ENCODE data around the gene WWC2.
A peak's percentile ranks its signal among the peaks of the same experiment; 100 is the strongest.

WWC2 gene

DNA sequence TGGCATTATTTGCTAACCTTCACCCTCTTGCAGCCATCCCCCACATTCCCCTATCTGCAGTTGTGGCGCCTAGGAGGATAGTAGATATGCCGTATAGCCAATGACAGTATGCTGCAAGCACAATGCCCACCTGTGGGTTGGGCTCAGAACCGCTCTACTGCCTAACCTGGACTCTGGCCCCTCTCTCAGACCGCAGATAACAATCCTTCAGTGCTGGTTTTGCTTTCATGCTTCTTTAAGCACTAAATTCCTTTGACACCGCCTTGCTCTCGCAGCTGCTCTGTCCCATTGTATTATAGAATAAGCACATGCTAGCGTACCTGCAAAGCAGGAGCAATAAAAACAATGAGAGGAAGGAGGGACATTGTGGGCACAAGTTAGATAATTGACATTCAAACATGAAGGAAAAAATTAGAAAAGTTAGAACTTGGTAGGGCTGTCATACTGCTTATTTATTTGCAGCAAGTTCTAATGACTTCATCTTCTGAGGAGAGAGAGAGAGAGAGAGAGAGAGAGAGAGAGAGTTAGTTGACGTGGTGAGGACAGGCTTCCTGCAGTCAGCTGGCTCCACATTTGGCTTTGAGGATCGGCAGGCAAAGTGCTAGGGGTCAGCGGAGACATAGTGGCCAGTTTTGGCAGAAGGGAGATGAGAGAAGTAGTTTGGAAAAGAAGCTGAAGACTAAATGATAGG, 55.8 kb downstream of the WWC2 start:
- peaks cover 22% of the 10 kb centered on the region for H3K4me1 ChIP-seq (ENCODE audit: control insufficient read depth, insufficient read depth, low read length)
- no peaks in the 10 kb centered on the region for H3K9me3 ChIP-seq (ENCODE audit: control insufficient read depth, insufficient read depth, low read length)
- H3K27ac ChIP-seq (ENCODE audit: low read depth, low read length) = peak overlapping the region; percentile 50
- no peaks in the 10 kb centered on the region for H3K36me3 ChIP-seq (ENCODE audit: control insufficient read depth, insufficient read depth, low read length)
- H3K9ac ChIP-seq (ENCODE audit: low read depth, low read length) = no peak overlapping the region
- H3K4me3 ChIP-seq (ENCODE audit: low read depth, low read length) = no peak overlapping the region
- H3K27me3 ChIP-seq (ENCODE audit: control insufficient read depth, insufficient read depth, low read length) = no peaks in the 10 kb centered on the region

DNA sequence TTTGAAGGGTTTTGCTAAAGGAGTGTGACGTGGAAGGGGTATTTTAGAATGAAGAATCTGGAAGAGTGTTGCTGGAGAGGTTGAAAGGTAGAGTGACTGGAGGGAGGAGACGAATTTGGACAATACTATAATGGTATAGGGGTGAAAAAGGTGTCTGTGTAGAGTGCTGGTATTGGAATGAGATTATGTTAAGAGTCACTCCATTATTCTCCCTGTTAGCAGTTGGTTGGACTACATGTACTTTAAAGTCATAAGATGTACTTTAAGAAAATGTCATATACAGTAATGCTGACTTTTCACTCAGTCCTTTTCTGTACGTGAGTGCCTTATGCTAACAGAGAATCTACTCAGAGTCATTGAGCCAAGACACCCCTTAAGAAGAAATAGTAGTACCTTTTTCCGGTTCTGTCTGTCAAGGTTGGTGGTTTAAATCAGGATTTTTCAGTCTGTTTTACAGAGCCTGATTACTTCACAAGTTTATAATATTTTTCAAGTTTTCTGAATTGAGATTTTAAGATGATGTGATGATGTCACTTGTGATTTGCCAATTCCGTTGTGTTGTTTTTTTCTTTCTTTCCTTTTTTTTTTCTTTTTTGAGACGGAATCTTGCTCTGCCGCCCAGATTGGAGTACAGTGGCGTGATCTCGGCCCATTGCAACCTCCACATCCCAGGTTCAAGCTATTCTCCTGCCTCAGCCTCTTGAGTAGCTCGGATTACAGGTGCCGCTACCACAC, 56.6 kb downstream of the WWC2 start:
- Histone ChIP-seq H3K27me3 (ENCODE audit: control insufficient read depth, insufficient read depth, low read length) (no peaks in the 10 kb centered on the region), H3K4me3 (ENCODE audit: low read depth, low read length) (no peak overlapping the region), H3K4me1 (ENCODE audit: control insufficient read depth, insufficient read depth, low read length) (peaks cover 25% of the 10 kb centered on the region), H3K9ac (ENCODE audit: low read depth, low read length) (no peak overlapping the region), H3K9me3 (ENCODE audit: control insufficient read depth, insufficient read depth, low read length) (no peaks in the 10 kb centered on the region), H3K36me3 (ENCODE audit: control insufficient read depth, insufficient read depth, low read length) (no peaks in the 10 kb centered on the region), H3K27ac (ENCODE audit: low read depth, low read length) (peak overlapping the region; percentile 40)

DNA sequence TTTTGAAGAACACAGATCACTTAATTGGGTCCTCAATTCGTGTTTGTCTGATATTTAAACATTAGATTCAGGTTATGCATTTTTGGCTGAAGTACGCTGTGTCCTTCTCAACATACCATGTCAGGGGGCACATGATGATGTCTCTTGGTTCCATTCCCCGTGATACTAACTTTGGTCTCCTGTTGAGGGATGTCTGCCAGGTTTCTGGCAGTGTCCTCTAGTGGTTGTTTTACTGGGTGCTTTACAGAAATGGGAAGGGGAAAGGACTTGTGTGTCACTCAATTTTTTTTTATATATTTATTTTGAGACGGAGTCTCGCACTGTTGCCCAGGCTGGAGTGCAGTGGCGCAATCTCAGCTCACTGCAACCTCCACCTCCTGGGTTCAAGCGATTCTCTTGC, 58.2 kb downstream of the WWC2 start:
- Histone ChIP-seq H3K9me3 (ENCODE audit: control insufficient read depth, insufficient read depth, low read length) (no peaks in the 10 kb centered on the region), H3K27ac (ENCODE audit: low read depth, low read length) (no peak overlapping the region)

DNA sequence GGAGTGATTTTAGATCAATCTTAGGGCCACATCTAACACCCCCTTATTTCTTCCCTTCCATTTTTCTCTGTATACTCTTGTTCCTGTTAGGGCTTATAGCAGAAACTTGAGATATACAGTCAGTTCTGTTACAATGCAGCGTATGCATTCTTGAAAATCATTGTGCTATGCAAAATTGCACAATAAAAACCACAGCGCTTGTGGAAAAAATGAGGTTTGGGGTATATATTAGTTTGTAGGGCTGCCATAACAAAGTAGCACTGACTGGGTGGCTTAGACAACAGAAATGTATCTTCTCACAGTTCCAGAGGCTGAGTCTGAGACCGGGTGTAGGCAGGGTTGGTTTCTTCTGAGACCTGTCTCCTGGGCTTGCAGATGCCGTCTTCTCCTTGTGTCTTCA, 59.0 kb downstream of the WWC2 start:
- no peaks in the 10 kb centered on the region for H3K27me3 ChIP-seq (ENCODE audit: control insufficient read depth, insufficient read depth, low read length)
- peaks cover 33% of the 10 kb centered on the region for H3K4me1 ChIP-seq (ENCODE audit: control insufficient read depth, insufficient read depth, low read length)
- no peak overlapping the region for H3K4me3 ChIP-seq (ENCODE audit: low read depth, low read length)
- no peak overlapping the region for H3K9ac ChIP-seq (ENCODE audit: low read depth, low read length)
- H3K27ac ChIP-seq (ENCODE audit: low read depth, low read length) = no peak overlapping the region
- H3K36me3 ChIP-seq (ENCODE audit: control insufficient read depth, insufficient read depth, low read length) = no peaks in the 10 kb centered on the region
- no peaks in the 10 kb centered on the region for H3K9me3 ChIP-seq (ENCODE audit: control insufficient read depth, insufficient read depth, low read length)

More for the DNA sequence above, 58.2 kb downstream of the WWC2 start:
- Histone ChIP-seq H3K4me3 (ENCODE audit: low read depth, low read length) (no peak overlapping the region), H3K9ac (ENCODE audit: low read depth, low read length) (no peak overlapping the region), H3K27me3 (ENCODE audit: control insufficient read depth, insufficient read depth, low read length) (no peaks in the 10 kb centered on the region), H3K36me3 (ENCODE audit: control insufficient read depth, insufficient read depth, low read length) (no peaks in the 10 kb centered on the region), H3K4me1 (ENCODE audit: control insufficient read depth, insufficient read depth, low read length) (peaks cover 26% of the 10 kb centered on the region)

DNA sequence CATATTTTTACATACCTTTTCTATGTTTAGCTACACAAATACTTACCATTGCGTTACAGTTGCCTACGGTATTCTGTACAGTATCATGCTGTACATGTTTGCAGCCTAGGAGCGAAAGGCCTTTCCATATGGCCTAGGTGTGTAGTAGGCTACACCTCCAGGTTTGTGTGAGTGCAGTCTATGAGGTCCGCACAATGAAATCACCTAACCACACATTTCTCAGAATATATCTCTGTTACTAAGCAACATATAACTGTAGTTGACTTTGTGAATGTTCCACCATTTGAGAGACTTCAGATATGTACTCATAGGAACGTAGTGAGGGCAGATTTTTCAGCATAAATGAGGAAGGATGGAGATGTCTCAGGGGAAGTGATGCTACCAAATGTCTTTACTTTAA, 62.6 kb downstream of the WWC2 start:
- H3K4me3 ChIP-seq (ENCODE audit: low read depth, low read length) = no peak overlapping the region
- H3K4me1 ChIP-seq (ENCODE audit: control insufficient read depth, insufficient read depth, low read length) = peaks cover 28% of the 10 kb centered on the region
- H3K9ac ChIP-seq (ENCODE audit: low read depth, low read length) = no peak overlapping the region
- no peaks in the 10 kb centered on the region for H3K27me3 ChIP-seq (ENCODE audit: control insufficient read depth, insufficient read depth, low read length)
- H3K36me3 ChIP-seq (ENCODE audit: control insufficient read depth, insufficient read depth, low read length) = no peaks in the 10 kb centered on the region
- H3K9me3 ChIP-seq (ENCODE audit: control insufficient read depth, insufficient read depth, low read length) = no peaks in the 10 kb centered on the region
- H3K27ac ChIP-seq (ENCODE audit: low read depth, low read length) = no peak overlapping the region

DNA sequence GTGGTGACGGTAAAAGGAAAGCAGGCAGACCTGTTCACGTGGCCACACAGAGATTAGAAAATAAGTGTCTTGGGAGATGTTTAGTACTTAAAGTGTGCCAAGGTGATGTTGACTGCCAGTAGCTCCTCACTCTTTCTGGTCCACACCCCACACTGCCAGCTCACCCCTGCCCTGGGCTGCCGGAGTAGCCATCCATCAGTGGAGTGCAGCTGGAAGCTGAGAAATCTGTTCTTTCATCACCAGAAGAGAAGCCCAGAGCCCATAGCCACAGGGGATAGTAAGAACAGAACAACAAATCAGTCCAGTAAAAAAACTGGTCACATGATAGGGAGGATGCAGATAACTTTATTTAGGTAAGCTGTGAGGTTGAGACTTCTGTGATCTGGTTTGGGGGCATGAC, 64.1 kb downstream of the WWC2 start:
- H3K36me3 ChIP-seq (ENCODE audit: control insufficient read depth, insufficient read depth, low read length) = no peaks in the 10 kb centered on the region
- peaks cover 28% of the 10 kb centered on the region for H3K4me1 ChIP-seq (ENCODE audit: control insufficient read depth, insufficient read depth, low read length)
- H3K9ac ChIP-seq (ENCODE audit: low read depth, low read length) = no peak overlapping the region
- no peaks in the 10 kb centered on the region for H3K27me3 ChIP-seq (ENCODE audit: control insufficient read depth, insufficient read depth, low read length)
- no peaks in the 10 kb centered on the region for H3K9me3 ChIP-seq (ENCODE audit: control insufficient read depth, insufficient read depth, low read length)
- H3K27ac ChIP-seq (ENCODE audit: low read depth, low read length) = no peak overlapping the region
- no peak overlapping the region for H3K4me3 ChIP-seq (ENCODE audit: low read depth, low read length)

DNA sequence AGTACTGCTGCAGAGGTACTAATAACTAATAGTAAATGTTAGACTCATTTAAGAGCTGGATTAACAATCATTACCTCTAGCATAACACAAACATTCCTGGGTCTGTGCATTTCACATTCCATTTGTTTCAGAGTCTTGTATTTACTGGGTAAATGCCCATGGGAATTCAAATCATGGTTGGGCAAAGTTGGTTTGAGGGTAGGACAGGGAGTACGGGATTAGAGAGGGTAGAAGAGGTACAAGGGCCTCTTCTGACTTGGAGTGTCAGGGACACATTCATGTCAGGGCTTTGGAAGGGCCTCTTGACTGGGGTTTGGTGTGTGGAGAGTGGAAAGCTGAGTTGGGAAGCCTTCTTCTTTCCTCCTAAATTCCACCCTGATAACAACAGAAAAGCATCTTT, 65.9 kb downstream of the WWC2 start:
- H3K27ac ChIP-seq (ENCODE audit: low read depth, low read length) = no peak overlapping the region
- no peaks in the 10 kb centered on the region for H3K27me3 ChIP-seq (ENCODE audit: control insufficient read depth, insufficient read depth, low read length)
- H3K9ac ChIP-seq (ENCODE audit: low read depth, low read length) = no peak overlapping the region
- no peaks in the 10 kb centered on the region for H3K36me3 ChIP-seq (ENCODE audit: control insufficient read depth, insufficient read depth, low read length)
- no peaks in the 10 kb centered on the region for H3K9me3 ChIP-seq (ENCODE audit: control insufficient read depth, insufficient read depth, low read length)
- peaks cover 33% of the 10 kb centered on the region for H3K4me1 ChIP-seq (ENCODE audit: control insufficient read depth, insufficient read depth, low read length)
- H3K4me3 ChIP-seq (ENCODE audit: low read depth, low read length) = no peak overlapping the region

DNA sequence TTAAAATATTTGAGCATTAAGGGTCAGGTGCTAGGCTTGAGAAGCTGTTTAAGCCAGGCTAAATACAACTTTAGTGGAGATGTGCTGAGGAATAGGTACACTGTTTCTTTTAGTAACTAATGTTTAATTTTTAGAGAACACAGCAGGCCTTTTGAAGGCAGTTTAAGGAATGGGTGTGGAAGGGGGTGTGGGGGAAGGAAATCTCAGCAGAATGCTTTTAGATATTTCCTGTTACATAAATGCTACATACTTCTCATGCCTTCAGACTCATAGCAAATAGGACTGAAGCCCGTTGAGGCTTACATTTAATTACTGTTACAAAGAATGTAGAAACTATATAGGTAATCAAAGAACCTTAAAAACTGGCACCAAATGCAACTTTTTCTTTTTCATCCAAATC, 66.3 kb downstream of the WWC2 start:
- Histone ChIP-seq H3K27ac (ENCODE audit: low read depth, low read length) (no peak overlapping the region), H3K27me3 (ENCODE audit: control insufficient read depth, insufficient read depth, low read length) (no peaks in the 10 kb centered on the region)

DNA sequence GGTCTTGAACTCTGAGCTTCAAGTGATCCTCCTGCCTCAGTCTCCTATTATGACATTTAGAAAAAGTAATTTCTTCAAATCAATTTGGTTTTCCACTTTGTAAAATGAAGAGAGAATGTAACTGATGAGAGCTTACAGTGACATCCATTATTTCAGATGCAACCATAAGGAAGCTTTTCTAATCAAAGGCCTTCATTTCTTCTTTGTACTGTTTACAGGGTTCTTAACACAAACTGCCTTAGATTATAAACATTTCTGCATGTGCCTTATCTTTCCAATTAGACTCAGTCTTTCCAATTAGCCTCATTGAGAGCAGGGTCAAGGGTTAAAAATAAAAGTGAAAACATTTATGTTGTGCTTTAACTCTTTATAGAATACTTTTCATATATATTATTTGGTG, 71.8 kb downstream of the WWC2 start:
- no peaks in the 10 kb centered on the region for H3K27me3 ChIP-seq (ENCODE audit: control insufficient read depth, insufficient read depth, low read length)
- H3K9me3 ChIP-seq (ENCODE audit: control insufficient read depth, insufficient read depth, low read length) = no peaks in the 10 kb centered on the region
- no peak overlapping the region for H3K9ac ChIP-seq (ENCODE audit: low read depth, low read length)
- no peak overlapping the region for H3K4me3 ChIP-seq (ENCODE audit: low read depth, low read length)
- no peak overlapping the region for H3K27ac ChIP-seq (ENCODE audit: low read depth, low read length)
- H3K4me1 ChIP-seq (ENCODE audit: control insufficient read depth, insufficient read depth, low read length) = peaks cover 63% of the 10 kb centered on the region
- no peaks in the 10 kb centered on the region for H3K36me3 ChIP-seq (ENCODE audit: control insufficient read depth, insufficient read depth, low read length)

More for the DNA sequence above, 66.3 kb downstream of the WWC2 start:
- no peaks in the 10 kb centered on the region for H3K36me3 ChIP-seq (ENCODE audit: control insufficient read depth, insufficient read depth, low read length)
- peaks cover 36% of the 10 kb centered on the region for H3K4me1 ChIP-seq (ENCODE audit: control insufficient read depth, insufficient read depth, low read length)
- H3K4me3 ChIP-seq (ENCODE audit: low read depth, low read length) = no peak overlapping the region
- H3K9ac ChIP-seq (ENCODE audit: low read depth, low read length) = no peak overlapping the region
- H3K9me3 ChIP-seq (ENCODE audit: control insufficient read depth, insufficient read depth, low read length) = no peaks in the 10 kb centered on the region

DNA sequence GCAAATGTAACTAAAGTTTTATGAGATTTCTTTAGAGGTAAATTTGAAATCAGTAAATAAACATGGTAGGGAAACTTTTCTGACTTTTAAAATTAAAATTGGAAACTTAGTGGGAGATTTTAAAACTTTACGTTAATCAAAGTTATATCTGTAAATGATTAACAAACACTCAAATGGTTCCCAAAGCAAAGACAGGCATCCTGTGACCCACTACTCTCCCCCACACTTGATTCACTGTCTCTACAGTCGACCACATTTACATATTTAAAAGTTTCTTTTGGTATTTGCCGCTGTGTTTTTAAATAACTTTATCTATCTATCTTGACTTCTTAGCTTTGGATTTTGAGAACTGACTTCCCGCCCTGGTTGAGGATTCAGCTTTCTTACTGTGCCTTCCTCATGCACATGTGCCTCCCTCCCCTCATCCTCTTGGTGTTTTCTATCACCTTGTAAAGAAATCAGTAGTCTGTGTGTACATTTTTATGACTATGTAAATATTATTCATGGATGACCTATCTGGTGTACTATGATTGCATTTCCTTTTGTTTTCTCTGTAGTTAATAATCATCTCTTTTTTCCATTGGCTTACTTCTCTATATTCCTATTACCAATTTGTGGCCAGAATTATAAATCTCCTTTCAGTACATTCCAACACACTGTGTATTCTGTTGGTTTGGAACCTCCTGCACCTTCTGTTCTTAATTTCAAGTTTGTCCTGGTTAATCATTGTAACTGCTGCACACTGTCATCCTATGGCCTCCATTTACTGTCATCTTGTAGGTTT, 72.6 kb downstream of the WWC2 start:
- H3K27me3 ChIP-seq (ENCODE audit: control insufficient read depth, insufficient read depth, low read length) = no peaks in the 10 kb centered on the region
- H3K4me3 ChIP-seq (ENCODE audit: low read depth, low read length) = no peak overlapping the region
- H3K36me3 ChIP-seq (ENCODE audit: control insufficient read depth, insufficient read depth, low read length) = no peaks in the 10 kb centered on the region
- H3K27ac ChIP-seq (ENCODE audit: low read depth, low read length) = peak overlapping the region; percentile 23
- H3K9ac ChIP-seq (ENCODE audit: low read depth, low read length) = no peak overlapping the region
- H3K9me3 ChIP-seq (ENCODE audit: control insufficient read depth, insufficient read depth, low read length) = no peaks in the 10 kb centered on the region
- peaks cover 66% of the 10 kb centered on the region for H3K4me1 ChIP-seq (ENCODE audit: control insufficient read depth, insufficient read depth, low read length)

DNA sequence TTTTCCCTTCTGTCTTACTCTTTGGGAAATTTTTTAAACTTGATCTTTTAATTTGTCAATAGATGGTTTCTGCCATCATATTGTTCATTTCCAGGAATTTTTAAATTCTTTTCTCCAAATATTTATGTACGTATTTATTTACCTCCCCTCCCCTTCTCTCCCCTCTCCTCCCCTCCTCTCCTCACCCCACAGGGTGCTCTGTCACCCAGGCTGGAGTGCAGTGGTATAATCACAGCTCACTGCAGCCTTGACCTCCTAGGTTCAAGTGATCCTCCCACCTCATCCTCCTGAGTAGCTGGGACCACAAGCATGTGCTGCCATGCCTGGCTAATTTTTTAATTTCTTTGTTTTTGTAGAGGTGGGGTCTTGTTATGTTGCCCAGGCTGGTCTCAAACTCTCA, 73.8 kb downstream of the WWC2 start:
- H3K36me3 ChIP-seq (ENCODE audit: control insufficient read depth, insufficient read depth, low read length) = no peaks in the 10 kb centered on the region
- H3K9ac ChIP-seq (ENCODE audit: low read depth, low read length) = no peak overlapping the region
- no peak overlapping the region for H3K27ac ChIP-seq (ENCODE audit: low read depth, low read length)
- H3K4me1 ChIP-seq (ENCODE audit: control insufficient read depth, insufficient read depth, low read length) = peaks cover 75% of the 10 kb centered on the region
- no peaks in the 10 kb centered on the region for H3K9me3 ChIP-seq (ENCODE audit: control insufficient read depth, insufficient read depth, low read length)
- H3K4me3 ChIP-seq (ENCODE audit: low read depth, low read length) = no peak overlapping the region
- no peaks in the 10 kb centered on the region for H3K27me3 ChIP-seq (ENCODE audit: control insufficient read depth, insufficient read depth, low read length)

Data from HUES48 (cell line).